Measurements from ENCODE around the gene NOTO.

DNA sequence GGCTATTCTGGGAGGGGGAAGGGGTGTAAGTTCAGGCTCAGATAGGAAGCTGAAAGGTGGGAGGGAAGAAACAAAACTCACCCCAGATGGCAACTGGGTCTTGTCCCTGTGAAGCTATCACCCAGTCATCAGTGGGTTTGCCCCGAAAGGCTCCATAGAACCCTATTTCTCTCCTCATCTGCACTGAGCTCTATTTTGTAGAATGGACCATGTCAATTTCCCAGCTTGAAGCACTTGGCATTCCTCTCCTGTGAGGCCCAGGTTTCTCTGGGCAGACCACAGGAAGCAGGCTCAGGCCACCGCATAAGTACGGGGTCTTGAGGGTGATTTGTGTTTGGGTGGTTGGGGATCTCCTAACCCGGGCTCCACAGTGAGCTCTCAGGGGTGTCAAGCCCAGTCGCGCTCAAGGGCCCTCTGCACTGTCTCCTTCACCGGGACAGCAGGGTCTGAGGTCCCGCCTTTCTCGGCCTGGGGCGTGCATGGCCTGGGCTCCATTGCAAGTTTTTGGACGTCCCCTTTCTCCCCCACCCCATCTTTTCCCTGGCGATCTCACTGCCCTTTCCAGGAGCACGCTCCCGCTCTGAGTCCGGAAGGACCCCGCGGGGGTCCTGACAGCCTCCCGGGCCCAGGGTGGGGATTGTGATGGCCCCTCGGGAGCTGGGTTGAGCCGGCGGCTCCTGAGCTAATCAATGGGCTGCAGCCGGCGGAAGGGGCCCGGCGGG is 27.3 kb upstream of the NOTO start:
- TF ChIP-seq, protein P1, sequence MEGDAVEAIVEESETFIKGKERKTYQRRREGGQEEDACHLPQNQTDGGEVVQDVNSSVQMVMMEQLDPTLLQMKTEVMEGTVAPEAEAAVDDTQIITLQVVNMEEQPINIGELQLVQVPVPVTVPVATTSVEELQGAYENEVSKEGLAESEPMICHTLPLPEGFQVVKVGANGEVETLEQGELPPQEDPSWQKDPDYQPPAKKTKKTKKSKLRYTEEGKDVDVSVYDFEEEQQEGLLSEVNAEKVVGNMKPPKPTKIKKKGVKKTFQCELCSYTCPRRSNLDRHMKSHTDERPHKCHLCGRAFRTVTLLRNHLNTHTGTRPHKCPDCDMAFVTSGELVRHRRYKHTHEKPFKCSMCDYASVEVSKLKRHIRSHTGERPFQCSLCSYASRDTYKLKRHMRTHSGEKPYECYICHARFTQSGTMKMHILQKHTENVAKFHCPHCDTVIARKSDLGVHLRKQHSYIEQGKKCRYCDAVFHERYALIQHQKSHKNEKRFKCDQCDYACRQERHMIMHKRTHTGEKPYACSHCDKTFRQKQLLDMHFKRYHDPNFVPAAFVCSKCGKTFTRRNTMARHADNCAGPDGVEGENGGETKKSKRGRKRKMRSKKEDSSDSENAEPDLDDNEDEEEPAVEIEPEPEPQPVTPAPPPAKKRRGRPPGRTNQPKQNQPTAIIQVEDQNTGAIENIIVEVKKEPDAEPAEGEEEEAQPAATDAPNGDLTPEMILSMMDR (conservative IDR thresholded peaks at IDR 0.05 in 1 of 2, IDR thresholded peaks at IDR 0.05 in 1 of 2; ENCODE audit: low read depth in 1 of 2, low read length in 2 of 2): no peak
- TF ChIP-seq EZH2 (IDR thresholded peaks at IDR 0.05; ENCODE audit: low read length, missing control alignments): peak; percentile 62

Measured in fibroblast of lung (primary cell).